SH-SY5Y (cell line): ENCODE results near the gene ADAMTS14.

Experiments
- GATA2 ChIP-seq: IDR thresholded peaks from 2 replicates; pipeline ENCODE4 v1.6.1; 2011; ENCODE audit warnings: mild to moderate bottlenecking, low read depth, low read length
- GATA3 ChIP-seq: IDR thresholded peaks from 2 replicates; pipeline ENCODE4 v1.6.1; 2011; ENCODE audit warnings: low read depth, mild to moderate bottlenecking, low read length, moderate library complexity

DNA sequence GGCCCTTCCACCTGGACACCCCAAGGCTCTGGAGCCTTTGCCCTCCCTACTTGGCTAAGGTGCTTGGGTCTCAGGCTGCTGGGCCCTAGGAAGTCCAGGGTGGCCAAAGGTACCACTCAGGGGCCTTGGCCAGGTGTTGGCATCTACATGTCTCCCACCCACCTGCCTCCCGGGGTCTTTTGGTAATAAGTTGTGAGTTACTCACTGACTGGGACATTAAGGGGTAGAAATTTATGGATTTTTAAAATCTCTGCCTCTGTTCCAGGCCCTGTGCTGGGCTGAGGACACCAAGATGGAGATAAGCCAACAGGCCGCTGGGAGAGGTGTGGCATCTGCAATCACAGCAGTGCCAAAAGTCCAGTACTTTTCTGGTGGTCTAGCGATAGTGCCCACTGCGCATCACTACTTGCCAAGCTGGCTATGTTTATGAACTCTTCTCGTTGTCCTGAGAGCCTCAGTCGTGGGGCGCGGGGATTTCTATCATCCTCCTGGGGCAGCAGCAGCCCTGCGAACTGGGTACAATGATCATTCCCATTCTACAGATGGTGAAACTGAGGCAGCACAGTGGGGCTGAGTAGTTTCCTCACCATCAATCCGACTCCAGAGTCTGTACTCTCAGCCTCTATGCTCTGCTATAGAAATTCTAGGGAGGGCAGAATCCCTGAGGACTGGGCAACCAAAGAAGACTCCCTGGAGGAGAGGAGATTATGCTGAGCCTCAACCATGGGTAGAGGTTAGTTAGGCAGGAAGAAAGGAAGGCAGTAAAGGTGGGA, 76.7 kb downstream of the ADAMTS14 start:
- TF ChIP-seq GATA2 (no peak), GATA3 (no peak)
